AG08396 (cell line): ENCODE results near the gene ZNF248.
"Not testable (repeated sequence)": the region's sequence is repeated elsewhere in the genome, so short reads cannot be mapped to it uniquely, and the experiment has no call there.

Source experiments
- DNase-seq: peaks from one replicate; pipeline ENCODE4 v3.0.0; 2012; ENCODE audit warnings: low spot score, mixed read lengths

ZNF248 gene

DNA sequence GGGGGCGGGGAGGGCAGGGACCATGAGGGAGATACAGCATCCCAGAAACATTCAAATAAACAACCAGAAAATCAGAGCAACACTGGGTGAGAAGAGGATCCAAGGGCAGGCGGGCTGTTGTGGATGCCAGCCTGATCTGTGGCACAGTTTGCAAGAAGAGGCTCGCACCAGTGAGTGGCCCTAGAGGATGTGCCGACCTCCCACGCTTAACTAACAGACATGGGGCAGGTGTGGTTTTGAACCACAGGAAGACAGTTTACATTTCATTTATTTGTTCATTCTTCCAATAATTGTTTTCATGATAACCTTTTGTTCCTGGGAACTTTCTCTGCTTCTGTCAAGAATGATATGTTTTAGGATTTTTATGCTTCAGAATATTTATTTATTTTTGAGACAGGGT, 115.6 kb downstream of the ZNF248 start:
- DNase-seq = no peak

DNA sequence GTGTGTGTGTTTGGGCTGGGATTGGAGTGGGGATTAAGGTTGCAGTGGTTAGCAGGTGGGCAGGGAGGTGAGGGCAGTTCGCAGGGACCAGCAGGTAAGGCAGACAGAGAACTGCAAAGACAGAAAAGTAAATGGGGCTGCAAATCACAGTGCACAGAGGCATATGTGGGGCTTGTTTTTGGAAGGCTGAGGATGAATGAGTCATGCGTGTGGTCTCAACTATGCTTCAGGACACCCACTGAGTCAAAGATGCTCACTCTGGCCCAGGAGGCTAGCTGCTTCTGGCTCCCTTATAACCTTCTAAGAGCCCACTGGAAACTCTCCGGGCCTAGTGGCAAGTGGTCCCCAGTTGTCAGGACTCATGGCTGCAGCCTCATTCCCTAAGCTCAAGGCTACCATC, 118.2 kb downstream of the ZNF248 start:
- no peak for DNase-seq

DNA sequence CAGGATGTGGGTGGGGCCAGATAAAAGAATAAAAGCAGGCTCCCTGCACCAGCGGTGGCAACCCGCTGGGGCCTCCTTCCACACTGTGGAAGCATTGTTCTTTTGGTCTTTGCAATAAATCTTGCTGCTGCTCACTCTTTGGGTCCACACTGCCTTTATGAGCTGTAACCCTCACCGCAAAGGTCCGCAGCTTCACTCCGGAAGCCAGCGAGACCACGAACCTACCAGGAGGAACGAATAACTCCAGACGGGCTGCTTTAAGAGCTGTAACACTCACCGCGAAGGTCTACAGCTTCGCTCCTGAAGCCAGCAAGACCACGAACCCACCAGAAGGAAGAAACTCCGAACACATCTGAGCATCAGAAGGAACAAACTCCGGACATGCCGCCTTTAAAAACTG, 119.2 kb downstream of the ZNF248 start:
- DNase-seq = not testable (repeated sequence)

DNA sequence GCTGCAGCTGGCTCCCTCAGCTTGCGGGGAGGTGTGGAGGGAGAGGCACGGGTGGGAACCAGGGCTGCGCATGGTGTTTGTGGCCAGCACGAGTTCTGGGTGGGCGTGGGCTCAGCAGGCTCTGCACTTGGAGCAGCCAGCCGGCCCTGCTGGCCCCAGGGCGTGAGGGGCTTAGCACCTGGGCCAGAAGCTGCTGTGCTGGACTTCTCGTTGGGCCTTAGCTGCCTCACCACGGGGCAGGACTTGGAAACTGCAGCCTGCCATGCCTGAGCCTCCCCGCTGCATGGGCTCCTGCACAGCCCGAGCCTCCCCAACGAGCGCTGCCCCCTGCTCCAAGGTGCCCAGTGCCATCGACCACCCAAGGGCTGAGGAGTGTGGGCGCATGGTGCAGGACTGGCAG, 120.1 kb downstream of the ZNF248 start:
- no peak for DNase-seq

DNA sequence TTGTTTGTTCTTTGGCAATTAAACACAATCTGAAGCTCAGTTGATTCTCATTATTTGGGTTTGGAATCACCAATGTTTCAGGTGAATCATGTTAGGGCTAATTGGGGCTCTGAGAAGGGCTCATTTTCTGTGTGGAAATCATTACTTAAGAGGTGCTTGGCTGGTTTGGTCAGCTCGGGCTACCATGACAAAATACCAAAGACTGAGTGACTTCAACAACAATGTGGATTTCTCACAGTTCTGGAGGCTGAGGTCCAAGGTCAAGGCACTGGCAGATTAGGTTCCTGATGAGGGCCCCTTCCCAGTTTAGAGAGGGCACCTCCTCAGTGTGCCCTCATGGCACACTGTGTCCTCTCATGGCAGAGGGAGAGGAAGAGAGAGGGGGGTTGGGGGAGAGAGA, 121.3 kb downstream of the ZNF248 start:
- no peak for DNase-seq

DNA sequence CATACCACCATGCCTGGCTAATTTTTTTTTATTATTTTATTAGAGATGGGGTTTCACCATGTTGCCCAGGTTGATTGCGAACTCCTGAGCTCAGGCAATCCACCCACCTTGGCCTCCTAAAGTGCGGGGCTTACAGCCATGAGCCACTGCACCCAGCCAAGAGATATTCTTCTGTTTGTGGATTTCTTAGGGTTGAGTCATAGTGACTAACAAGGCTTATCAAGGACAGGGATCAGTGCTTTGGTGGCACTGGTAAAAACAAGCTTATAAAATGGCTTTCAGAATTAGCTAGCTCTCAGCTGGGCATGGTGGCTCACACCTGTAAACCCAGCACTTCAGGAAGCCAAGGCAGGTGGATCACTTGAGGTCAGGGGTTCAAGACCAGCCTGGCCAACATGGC, 122.4 kb downstream of the ZNF248 start:
- DNase-seq = peak; percentile 16
